Measurements from ENCODE around the gene ZNF879.

GRCh38 chr5:179060116-179061008 lies 36.8 kb downstream of the ZNF879 start, which contains the start of gene ZNF354C:
- TF ChIP-seq CTCF (conservative IDR thresholded peaks at IDR 0.05; ENCODE audit: low read length) (no peak), EZH2phosphoT487 (IDR thresholded peaks at IDR 0.05; ENCODE audit: borderline replicate concordance) (no peak)
